ENCODE data around the gene PARD3B. TPM values are rescaled to one million over a fixed set of nuclear protein-coding genes. Genes with fewer than 3 reads are reported as not detected.

PARD3B gene
- total and polyA plus RNA-seq, 2 experiments from 2014 or later, result 3.5 to 4.4 TPM

DNA sequence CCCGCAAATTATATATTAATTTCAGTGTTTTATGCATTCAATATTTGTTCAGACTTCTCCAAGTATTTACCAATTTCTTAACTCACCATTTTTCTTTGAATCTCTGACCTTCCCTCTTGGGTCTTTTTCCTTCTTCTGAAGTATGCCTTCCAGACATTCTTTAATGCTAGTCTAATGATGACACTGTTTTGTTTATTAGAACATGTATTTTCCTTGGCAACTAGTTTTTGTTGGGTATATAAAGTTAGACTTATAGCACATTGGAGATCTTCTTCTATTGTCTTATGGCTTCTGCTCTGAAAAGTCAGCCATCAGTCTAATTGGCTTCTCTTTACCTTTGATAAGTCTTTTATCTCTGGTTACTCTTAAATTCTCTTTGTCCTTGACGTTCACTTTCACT, 713.8 kb downstream of the PARD3B start (continued):
- TF ChIP-seq, protein P1, sequence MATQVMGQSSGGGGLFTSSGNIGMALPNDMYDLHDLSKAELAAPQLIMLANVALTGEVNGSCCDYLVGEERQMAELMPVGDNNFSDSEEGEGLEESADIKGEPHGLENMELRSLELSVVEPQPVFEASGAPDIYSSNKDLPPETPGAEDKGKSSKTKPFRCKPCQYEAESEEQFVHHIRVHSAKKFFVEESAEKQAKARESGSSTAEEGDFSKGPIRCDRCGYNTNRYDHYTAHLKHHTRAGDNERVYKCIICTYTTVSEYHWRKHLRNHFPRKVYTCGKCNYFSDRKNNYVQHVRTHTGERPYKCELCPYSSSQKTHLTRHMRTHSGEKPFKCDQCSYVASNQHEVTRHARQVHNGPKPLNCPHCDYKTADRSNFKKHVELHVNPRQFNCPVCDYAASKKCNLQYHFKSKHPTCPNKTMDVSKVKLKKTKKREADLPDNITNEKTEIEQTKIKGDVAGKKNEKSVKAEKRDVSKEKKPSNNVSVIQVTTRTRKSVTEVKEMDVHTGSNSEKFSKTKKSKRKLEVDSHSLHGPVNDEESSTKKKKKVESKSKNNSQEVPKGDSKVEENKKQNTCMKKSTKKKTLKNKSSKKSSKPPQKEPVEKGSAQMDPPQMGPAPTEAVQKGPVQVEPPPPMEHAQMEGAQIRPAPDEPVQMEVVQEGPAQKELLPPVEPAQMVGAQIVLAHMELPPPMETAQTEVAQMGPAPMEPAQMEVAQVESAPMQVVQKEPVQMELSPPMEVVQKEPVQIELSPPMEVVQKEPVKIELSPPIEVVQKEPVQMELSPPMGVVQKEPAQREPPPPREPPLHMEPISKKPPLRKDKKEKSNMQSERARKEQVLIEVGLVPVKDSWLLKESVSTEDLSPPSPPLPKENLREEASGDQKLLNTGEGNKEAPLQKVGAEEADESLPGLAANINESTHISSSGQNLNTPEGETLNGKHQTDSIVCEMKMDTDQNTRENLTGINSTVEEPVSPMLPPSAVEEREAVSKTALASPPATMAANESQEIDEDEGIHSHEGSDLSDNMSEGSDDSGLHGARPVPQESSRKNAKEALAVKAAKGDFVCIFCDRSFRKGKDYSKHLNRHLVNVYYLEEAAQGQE (IDR thresholded peaks at IDR 0.05; ENCODE audit: unreplicated experiment), result no peak
- TF ChIP-seq, protein P2, sequence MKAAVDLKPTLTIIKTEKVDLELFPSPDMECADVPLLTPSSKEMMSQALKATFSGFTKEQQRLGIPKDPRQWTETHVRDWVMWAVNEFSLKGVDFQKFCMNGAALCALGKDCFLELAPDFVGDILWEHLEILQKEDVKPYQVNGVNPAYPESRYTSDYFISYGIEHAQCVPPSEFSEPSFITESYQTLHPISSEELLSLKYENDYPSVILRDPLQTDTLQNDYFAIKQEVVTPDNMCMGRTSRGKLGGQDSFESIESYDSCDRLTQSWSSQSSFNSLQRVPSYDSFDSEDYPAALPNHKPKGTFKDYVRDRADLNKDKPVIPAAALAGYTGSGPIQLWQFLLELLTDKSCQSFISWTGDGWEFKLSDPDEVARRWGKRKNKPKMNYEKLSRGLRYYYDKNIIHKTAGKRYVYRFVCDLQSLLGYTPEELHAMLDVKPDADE (IDR thresholded peaks at IDR 0.05), result no peak
- TF ChIP-seq CREB1 (CRISPR knock-in tag; IDR thresholded peaks at IDR 0.05; ENCODE audit: low read depth), result no peak

- no peak for ATAC-seq
- no peak for DNase-seq (ENCODE audit: low spot score)
- H3K36me3 ChIP-seq (ENCODE audit: insufficient read depth), result no peaks in the 10 kb centered on the region
- TF ChIP-seq JUNB (IDR thresholded peaks at IDR 0.05; ENCODE audit: unreplicated experiment) (no peak), ZNF331 (CRISPR knock-in tag; IDR thresholded peaks at IDR 0.05; ENCODE audit: low read depth) (no peak)
- peaks cover 3% of the 10 kb centered on the region; the same call in 1 of the 2 replicates for H3K9me2 ChIP-seq (ENCODE audit: insufficient read depth)
- no peaks in the 10 kb centered on the region for H3K9me3 Mint-ChIP-seq
- H3K27me3 ChIP-seq (ENCODE audit: insufficient read depth), result no peaks in the 10 kb centered on the region
- no peak overlapping the region for H3K4me2 ChIP-seq
- no peaks in the 10 kb centered on the region for H3K36me3 Mint-ChIP-seq (ENCODE audit: low read depth)
- H3K27ac Mint-ChIP-seq, result no peak overlapping the region
- no peaks in the 10 kb centered on the region for H4K20me1 ChIP-seq (replicated peaks; ENCODE audit: insufficient read depth)
- H3K27me3 Mint-ChIP-seq (ENCODE audit: insufficient read depth, low read depth, poor library complexity), result no peaks in the 10 kb centered on the region
- no peak overlapping the region for H3K4me3 Mint-ChIP-seq
- H3K4me1 ChIP-seq (ENCODE audit: insufficient read depth), result peaks cover 25% of the 10 kb centered on the region
- H3K79me2 ChIP-seq (replicated peaks; ENCODE audit: insufficient read depth), result no peaks in the 10 kb centered on the region
- H3F3A ChIP-seq (replicated peaks; ENCODE audit: low read depth), result no peaks in the 10 kb centered on the region
- H3K4me3 ChIP-seq, result no peak overlapping the region
- no peak overlapping the region for H2AFZ ChIP-seq
- no peak overlapping the region for H3K27ac ChIP-seq (ENCODE audit: low read depth)
- H3K4me1 Mint-ChIP-seq, result peaks cover 16% of the 10 kb centered on the region
Observed at GRCh38 chr2:205261516-205262020, 716.3 kb downstream of the PARD3B start.

DNA sequence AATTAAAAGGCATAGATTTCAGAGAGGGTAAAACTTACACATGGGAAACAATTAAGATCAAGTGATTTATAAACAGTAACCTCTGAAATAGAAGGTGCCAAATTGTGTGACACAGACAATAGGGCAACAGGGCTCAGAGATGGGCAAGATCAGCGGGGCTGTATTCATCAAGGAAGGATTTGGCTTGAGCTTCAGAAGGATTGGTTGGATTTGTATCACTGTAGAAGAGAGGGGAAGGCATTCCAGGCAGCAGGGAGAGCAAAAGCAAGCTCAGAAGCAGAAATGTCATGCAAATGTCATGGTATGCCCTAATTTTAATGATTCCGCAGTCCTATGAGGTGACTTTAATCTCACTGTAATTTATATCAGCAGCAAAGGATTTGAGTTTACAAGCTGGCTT, 722.0 kb downstream of the PARD3B start:
- Histone ChIP-seq H4K20me1 (replicated peaks; ENCODE audit: insufficient read depth) (no peaks in the 10 kb centered on the region), H3K27ac (ENCODE audit: low read depth) (peak overlapping the region; percentile 79), H3K36me3 (ENCODE audit: insufficient read depth) (no peaks in the 10 kb centered on the region), H3K4me3 (no peak overlapping the region), H3K79me2 (replicated peaks; ENCODE audit: insufficient read depth) (no peaks in the 10 kb centered on the region), H3K27me3 (ENCODE audit: insufficient read depth) (no peaks in the 10 kb centered on the region), H2AFZ (no peak overlapping the region), H3K4me2 (peak overlapping the region; percentile 46), H3K9me2 (ENCODE audit: insufficient read depth) (no peaks in the 10 kb centered on the region), H3F3A (replicated peaks; ENCODE audit: low read depth) (no peaks in the 10 kb centered on the region), H3K4me1 (ENCODE audit: insufficient read depth) (peaks cover 46% of the 10 kb centered on the region)
- Mint-ChIP-seq H3K27ac (peak overlapping the region; percentile 72), H3K36me3 (ENCODE audit: low read depth) (no peaks in the 10 kb centered on the region), H3K27me3 (ENCODE audit: insufficient read depth, low read depth, poor library complexity) (no peaks in the 10 kb centered on the region), H3K9me3 (no peaks in the 10 kb centered on the region), H3K4me3 (no peak overlapping the region), H3K4me1 (peaks cover 32% of the 10 kb centered on the region)
- DNase-seq (ENCODE audit: low spot score), result peak; percentile 53
- ATAC-seq, result peak; percentile 95
- no peak for TF ChIP-seq JUNB (IDR thresholded peaks at IDR 0.05; ENCODE audit: unreplicated experiment)
- TF ChIP-seq, protein P3, sequence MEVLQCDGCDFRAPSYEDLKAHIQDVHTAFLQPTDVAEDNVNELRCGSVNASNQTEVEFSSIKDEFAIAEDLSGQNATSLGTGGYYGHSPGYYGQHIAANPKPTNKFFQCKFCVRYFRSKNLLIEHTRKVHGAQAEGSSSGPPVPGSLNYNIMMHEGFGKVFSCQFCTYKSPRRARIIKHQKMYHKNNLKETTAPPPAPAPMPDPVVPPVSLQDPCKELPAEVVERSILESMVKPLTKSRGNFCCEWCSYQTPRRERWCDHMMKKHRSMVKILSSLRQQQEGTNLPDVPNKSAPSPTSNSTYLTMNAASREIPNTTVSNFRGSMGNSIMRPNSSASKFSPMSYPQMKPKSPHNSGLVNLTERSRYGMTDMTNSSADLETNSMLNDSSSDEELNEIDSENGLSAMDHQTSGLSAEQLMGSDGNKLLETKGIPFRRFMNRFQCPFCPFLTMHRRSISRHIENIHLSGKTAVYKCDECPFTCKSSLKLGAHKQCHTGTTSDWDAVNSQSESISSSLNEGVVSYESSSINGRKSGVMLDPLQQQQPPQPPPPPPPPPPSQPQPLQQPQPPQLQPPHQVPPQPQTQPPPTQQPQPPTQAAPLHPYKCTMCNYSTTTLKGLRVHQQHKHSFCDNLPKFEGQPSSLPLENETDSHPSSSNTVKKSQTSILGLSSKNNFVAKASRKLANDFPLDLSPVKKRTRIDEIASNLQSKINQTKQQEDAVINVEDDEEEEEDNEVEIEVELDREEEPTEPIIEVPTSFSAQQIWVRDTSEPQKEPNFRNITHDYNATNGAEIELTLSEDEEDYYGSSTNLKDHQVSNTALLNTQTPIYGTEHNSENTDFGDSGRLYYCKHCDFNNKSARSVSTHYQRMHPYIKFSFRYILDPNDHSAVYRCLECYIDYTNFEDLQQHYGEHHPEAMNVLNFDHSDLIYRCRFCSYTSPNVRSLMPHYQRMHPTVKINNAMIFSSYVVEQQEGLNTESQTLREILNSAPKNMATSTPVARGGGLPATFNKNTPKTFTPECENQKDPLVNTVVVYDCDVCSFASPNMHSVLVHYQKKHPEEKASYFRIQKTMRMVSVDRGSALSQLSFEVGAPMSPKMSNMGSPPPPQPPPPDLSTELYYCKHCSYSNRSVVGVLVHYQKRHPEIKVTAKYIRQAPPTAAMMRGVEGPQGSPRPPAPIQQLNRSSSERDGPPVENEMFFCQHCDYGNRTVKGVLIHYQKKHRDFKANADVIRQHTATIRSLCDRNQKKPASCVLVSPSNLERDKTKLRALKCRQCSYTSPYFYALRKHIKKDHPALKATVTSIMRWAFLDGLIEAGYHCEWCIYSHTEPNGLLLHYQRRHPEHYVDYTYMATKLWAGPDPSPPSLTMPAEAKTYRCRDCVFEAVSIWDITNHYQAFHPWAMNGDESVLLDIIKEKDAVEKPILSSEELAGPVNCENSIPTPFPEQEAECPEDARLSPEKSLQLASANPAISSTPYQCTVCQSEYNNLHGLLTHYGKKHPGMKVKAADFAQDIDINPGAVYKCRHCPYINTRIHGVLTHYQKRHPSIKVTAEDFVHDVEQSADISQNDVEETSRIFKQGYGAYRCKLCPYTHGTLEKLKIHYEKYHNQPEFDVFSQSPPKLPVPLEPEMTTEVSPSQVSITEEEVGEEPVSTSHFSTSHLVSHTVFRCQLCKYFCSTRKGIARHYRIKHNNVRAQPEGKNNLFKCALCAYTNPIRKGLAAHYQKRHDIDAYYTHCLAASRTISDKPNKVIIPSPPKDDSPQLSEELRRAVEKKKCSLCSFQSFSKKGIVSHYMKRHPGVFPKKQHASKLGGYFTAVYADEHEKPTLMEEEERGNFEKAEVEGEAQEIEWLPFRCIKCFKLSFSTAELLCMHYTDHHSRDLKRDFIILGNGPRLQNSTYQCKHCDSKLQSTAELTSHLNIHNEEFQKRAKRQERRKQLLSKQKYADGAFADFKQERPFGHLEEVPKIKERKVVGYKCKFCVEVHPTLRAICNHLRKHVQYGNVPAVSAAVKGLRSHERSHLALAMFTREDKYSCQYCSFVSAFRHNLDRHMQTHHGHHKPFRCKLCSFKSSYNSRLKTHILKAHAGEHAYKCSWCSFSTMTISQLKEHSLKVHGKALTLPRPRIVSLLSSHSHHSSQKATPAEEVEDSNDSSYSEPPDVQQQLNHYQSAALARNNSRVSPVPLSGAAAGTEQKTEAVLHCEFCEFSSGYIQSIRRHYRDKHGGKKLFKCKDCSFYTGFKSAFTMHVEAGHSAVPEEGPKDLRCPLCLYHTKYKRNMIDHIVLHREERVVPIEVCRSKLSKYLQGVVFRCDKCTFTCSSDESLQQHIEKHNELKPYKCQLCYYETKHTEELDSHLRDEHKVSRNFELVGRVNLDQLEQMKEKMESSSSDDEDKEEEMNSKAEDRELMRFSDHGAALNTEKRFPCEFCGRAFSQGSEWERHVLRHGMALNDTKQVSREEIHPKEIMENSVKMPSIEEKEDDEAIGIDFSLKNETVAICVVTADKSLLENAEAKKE (CRISPR knock-in tag; IDR thresholded peaks at IDR 0.05), result 0 out of 2 replicates have a peak, but pooled peaks have one; percentile 73
